Limb (tissue), 2 donors: ENCODE measurements around the gene PDE7B.

ENCODE experiments used
- DNase-seq, 2 donors: peaks; one replicate each; pipeline ENCODE4 v3.0.0-alpha.2; 2016; ENCODE audit errors: extremely low spot score in 2 of 2

Gene PDE7B

DNA sequence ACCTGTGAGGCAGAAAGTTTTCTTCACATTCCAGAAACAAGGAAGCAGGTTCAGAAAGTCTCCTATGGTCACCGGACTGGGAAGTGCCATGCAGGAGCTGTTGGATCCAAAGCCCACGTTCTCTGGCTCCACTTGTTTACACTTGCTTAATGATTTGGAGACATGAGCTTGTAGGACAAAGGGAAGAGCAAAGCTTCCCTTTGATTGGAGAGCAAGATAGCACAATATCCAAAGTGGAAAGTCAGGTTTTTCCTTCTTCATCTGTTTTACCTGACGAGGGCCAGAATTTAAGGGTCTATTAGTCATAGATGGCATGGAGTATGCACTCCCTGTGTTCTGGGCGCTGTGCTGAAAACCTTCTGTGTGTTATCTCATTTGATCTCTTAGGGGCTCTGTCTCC, 81.2 kb downstream of the PDE7B start:
- DNase-seq: no peak

DNA sequence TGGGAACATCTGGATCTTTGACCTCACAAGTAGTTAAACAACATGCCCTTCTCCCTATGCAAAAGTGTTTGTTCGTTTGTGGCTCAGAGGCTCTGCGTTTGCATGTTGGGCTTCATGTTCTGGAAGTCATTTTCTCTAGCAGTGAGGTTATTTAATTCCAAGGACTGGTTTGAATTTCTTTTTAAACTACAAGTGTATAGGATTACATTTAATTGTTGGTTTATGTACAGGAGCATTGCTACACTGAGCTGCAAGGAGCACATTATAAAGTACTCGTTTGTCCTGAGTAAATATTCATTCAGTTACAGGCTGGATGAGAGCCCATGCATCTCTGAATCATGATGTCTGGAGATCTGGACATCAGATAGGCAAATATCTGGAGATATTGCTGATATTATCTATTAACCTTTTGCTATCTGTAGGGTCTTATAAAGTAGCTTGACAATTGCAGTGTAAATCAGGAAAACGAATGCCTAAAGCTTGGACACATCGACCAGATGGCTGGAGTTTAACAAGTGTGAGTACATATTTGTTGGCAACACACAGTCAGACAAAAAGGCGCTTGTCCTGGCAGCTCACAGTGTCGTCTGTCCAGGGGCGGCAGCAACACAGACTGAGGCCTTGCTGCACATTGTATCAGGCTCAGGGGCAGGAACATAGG, 84.6 kb downstream of the PDE7B start:
- DNase-seq: peak in 1 of 2 donors; percentile 38

DNA sequence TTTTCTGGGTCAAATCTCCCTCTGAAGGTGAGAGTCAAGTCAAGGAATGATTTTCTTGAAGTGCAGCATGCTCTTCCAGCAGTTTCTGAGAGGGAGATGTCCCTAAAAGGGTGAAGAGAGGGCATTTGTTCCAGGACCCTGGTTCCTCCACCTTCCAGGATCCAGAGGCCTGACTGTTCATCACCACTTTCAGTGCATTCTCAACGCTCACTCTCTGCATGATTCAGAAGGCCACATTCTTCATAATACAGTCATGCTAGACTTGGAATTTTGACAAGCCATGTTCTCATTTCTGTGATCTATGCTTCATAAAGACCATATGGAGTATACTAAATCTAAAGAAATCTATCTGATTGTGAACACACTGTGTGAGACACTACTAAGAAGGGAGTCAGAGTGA, 85.1 kb downstream of the PDE7B start:
- peak in 1 of 2 donors; percentile 36 for DNase-seq

DNA sequence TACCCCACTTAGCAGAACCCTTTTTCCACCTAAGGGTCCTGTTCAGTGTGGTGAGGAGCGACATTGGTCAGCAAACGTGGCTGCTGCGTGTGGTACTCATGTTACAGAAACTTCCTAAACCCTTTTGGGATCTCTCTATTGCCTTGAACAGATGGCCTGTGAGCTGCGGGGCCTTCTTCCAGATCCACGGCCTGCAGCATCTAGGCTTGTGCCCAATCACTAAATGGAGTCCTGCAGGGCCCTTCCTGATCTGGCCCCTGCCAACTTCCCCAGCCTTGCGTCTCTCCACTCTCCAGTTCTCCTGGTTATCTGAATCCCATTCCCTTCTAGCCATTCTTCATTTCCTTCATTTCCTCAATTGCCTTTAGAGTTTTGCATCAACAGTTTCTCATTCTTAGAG, 85.6 kb downstream of the PDE7B start:
- no peak for DNase-seq

DNA sequence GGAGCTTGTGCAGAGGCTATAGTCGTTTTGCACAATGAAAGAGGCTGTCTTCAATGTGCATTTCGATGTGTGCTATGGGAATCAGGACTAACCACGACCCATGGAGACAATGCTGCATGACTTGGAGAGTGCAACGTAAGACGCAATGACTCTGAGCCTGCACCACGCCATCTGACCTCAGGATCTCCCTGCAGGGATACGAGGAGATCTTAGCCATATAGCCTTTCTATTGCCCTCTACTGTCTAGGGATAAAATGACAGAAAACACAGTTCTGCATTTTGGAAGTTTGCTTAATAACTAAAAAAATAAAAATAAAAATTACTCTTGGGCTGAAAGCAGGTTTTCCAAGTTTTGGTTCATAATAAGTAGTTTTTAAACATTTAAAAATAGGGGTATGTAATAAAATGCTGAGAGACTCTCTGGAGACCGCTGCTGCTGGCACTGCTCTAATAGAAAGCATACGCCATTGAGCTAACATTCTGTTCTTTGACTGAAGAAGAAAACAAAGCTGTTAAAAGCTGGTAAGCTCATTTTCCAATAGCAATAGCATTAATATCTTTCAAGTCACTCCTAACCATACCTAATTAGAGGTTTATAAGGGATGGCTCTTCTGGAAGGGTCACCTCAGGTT, 87.2 kb downstream of the PDE7B start:
- DNase-seq: peak in 1 of 2 donors; percentile 74

DNA sequence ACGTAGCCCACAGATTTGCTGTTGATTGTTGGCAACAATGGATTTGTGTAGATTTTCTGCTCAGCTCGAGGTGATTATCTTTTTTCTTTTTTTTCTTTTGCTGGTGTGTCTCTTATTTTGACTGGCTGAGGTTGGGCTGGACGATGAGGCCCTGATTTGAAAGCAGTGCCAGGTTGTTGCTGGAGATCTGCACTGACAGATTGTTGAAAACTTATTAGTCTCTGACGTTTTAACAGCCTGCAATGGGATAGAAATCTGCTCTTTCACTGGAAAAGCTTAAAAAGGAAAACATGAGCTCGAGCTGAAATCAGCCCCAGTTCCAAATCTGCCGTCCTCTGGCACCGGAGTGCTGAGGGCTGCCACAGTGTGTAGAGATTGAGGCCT, 87.7 kb downstream of the PDE7B start:
- peak in 1 of 2 donors; percentile 53 for DNase-seq

DNA sequence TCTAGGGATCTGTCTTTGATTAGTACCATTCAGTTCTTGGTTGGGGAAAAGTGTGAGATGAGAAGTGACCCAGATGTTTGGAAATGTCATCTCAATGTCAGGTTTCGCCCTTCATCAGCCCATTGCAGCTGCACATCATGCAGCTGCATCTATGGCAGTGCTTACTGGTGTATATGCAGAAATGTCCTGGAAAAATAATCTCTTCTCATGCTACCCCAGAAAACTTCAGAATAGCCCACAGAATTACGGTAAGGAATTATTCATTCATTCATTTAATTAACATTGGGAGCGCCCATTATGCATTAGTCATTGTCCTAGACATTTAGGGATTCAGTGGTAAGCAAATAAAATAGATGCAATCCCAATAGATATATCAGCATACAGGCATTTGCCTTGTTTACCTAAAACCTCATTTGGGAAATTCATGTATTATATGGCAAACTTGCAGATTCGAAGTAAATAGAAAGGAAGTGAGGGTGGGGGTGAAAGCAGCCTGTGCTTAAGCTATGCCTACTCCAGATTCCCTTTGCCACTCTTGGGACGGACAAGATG, 89.2 kb downstream of the PDE7B start:
- no peak for DNase-seq

DNA sequence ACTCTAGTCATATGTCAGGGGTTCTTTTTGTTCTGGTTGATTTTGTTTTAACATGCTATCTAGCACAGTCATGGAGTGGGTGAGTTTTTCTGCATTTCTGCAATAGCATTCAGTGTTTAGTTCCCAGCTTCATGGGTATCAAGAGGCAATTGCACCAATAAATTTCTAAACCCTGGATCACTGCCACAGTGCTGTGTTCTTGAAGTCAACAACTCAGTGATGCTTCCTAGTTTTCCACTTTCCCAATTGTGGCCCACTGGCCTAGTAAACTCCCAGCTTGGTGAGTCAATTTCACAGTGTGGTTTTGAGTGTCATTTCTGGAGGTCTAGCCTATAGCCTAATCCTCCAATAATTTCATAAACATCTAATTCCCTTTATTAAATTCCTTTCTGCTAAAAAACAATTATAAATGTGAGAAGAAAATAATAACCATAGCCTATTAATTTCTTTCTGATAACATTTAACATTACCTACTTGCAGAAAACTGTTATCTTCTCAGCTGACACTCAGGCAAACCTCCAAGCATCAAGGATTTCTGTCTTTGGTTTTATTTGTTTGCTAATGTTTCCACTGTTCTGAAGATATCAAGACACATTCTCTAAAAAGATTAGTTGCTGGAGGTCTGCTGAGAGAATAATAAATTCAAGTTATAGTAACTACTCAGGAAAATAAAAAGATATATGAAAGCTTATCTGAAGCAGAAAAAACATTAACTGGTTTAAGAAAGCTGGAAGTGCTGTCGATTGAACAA, 89.9 kb downstream of the PDE7B start:
- DNase-seq: no peak

DNA sequence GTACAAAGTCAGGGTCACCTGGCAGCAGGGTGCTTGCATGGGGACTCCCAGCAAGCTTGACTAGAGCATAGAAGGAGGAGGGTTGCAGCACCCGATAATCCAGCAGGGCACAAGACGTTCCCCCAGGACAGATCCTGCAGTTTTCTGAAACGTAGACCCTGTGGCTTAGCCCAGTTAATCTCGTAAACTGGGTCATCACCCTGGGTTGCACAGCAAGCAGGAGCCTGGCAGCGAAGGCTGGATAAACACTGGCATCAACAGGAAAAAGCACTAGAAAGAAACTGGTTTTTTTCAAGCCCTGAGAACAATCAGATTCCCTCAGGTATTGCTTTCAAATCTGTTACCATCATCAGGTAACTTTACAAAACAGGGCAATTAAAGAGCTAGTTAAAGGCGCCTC, 92.6 kb downstream of the PDE7B start:
- DNase-seq: no peak

DNA sequence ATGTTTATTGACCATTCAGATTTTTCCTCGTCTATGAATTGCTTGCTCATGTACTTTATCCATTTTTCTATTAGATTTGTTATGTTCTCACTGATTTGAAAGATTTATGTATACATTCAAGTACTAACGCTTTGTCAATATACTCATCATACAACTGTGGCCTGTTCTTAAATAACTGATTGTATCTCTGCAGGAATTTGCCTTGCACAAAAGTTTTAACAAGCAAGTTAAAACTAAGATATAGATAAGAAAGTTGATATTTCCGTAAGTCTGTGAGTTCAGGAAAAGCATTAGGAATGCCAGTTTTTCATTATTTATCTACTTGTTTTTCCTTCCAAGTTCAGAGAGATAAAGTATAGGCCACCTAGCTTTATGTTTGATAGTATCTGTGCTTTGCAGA, 95.2 kb downstream of the PDE7B start:
- no peak for DNase-seq

DNA sequence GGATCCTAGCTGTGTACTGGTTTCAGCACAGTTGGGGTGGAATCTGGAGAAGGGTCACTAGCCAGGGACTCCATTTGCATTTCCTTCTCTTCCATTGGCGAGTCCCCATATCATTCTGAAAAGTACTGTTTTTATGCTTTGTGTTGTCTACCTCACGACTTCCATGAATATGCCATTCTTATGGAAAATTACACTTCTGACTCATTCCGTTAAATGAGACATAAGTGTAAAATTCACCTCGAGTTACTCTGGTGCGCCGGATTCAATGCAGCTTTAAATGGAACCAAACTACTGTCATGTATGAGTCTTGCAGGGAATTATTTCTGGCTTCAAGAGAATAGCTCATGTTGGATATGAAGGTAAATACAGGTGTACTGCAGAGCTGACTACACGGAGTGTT, 99.2 kb downstream of the PDE7B start:
- no peak for DNase-seq

DNA sequence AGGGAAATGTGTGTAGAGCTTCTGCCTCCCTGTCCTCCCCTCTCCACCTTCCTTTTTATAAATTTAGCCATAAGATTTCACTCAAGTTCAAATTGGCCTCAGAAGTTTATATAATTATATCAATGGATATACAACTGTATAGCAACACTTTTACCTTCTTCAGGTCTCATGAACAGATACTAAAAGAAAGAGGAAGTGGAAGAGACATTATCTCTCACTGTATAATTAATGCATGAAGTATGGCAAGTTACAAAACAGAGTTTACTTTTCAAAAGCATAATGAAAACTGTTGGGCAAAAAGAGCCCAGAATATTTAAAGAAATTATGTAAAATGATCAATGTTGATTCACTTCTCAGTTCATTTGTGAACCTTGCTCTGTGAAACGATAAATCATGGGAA, 99.7 kb downstream of the PDE7B start:
- DNase-seq: no peak

DNA sequence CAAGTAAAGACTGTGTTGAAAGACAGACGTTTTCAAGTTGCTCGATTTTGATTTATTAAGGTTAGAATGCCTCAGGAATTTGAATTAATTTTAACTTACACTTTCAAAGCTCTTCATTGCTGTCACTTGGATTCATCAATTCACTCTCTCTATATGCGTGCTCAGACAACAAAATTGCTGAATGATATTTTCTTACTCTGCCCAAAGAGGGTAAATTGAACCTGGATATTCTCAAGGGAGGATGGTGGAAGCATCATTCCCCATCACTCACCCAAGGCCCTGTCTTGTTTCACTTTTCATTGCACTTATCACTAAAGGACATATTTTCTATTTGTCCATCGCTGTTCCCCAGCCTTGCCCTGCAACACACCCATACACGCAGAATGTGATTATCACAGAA, 102.3 kb downstream of the PDE7B start:
- no peak for DNase-seq

DNA sequence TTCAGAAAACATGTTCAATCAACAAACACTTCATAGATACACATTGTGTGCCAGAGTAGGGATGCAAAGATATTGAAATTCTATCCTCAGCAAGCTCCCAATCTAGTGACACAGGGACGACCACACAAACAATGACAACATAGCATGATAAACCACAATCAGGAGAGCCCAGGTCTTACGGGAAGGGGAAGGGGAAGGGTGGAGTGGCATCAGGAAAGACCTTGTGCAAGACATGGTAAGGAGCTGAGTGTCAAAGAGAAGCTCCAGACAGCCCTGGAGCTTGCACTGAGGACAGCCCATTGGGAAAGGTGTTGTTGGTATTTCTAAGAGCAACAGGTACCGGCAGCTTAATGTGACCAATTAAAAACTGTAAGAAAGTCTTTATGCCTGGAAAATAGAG, 103.6 kb downstream of the PDE7B start:
- DNase-seq: no peak

DNA sequence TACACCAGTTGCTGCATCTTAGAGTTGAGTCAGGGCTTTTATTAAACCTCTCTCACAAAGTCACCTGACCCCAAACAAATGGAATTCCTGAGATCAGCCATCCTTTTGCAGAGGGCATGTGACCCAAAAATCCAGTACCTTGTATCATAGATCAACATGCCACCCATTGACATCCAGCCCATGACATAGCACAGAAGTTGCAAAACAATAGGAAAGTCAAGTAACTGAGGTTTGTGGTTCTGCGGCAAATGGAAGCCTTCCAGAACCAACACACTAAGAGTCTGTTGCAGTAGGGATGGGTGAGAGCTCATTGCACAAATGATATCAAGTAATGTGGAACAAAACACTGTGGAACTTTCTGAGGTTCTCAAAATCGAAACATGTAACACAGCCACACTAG, 111.2 kb downstream of the PDE7B start:
- DNase-seq: no peak

DNA sequence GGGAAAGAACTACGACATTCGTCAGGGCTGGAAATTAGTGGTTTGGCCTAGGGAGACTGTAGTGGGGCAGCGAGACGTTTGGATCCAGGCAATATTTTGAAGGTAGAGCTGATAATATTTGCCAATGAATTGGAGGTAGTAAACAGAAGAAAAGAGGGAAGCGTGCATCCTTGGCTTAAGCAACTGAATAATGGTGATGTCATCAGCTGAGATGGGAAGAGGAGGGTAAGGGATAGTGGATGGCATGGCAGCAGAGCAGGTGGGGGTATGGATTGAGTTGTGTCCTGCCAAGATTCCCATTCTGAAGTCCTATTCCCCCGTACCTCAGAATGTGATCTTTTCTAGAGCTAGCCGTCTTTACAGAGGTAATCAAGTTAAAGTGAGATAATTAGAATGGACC, 119.2 kb downstream of the PDE7B start:
- DNase-seq: no peak

DNA sequence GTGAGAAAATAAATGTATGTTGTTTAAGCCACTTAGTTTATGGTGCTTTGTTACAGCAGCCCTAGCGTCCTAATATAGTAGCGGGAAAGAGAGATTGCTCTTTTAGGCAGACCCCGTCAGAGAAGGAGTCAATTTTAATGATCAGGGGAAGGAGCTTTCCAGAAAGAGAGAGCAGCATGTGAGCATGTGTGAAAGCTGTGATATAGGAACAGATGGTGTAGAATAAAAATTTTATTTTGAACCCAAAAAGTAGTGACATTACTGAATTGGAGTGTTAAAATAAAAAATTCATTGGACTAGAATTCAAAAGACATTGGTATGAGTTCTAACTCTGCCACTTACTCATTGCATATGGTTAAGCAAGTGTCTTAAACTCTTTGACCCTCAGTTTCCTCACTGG, 119.8 kb downstream of the PDE7B start:
- DNase-seq: no peak

DNA sequence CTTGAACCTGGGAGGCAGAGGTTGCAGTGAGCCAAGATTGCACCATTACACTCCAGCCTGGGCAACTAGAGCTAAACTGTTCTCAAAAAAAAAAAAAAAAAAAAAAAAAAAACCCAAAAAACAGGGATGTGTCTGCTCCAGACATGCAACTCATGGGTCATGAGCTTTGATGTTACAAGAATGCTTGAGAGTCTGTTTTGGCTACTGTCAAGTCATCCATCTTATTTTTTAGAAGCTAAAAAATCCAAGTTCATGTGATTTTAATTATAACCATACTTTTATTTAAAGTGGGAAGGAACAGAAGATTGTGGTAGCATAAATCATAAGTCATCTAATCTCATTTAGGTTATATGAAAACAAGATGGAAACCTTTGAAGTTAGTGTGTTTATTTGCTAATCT, 120.6 kb downstream of the PDE7B start:
- DNase-seq: no peak

DNA sequence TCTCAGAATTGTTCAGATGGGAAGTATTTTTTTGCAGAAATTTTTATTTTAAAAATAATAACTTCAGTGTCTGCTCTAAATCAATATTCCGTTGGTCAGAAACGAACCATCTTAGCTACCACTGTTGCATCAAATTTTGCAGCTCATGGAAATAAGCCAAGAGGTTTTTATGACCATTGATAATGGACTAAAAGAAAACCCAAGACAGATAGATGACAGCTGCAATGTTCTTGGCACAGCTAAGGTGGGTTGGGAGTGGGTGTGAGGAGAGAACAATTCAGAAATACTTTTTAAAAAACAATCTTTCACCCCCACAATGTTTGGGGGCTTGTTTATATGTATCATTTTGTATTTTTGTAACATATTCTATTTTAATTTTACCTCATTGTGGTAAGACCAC, 121.1 kb downstream of the PDE7B start:
- DNase-seq: no peak

DNA sequence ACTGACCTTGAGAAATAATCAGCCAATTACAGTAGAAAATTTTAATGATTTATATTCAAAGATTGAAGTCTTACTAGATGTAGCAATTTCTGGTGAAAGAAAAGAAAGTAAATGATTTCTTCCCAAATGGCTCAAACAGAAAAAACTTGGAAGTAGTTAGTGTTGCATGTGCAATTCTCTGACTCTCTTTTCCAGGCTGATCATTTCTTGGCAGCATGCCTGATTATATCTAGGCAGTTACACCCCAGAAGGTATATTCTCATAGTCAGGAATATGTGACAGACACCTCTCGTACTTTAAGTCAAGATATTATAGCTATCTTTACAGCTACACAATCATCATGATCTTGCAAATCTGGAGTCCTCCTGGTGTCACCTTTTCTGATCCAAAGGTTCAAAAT, 122.9 kb downstream of the PDE7B start:
- DNase-seq: no peak

DNA sequence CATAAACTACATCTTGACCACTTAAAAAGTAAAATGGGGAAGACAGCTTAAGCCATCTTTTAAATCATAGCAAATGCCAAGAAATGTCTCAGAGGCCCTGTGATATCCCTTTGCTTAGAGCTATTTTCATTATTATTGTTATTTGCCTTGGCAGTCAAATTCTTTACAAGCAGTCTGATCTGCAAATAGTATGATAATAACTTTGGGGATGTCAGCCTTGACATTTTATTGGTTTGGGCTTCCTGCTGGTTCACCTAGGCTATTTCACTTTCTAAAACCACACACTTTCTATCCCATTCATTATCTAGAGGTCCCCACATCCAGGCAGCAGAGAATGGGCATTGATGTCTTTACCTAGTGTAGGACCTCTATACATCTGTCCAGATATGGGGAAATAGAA, 125.1 kb downstream of the PDE7B start:
- no peak for DNase-seq

DNA sequence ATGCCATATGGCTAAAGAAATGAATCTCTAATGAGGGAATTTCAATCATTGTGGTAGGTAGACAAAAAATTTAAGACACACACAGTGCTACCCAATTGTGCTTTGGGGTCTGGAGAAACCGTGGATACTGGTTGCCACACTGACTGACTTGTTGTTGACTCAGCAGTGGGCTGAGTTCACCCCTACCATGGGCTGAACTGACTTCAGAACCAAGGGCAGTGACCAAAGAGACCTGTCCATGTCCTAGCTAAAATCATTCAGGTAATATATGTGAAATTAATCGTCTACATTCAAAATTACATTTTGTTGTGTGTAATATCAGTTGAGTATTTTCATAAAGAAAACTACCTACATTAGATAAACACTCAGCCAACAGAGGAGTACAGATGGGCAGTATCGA, 131.6 kb downstream of the PDE7B start:
- no peak for DNase-seq
